ENCODE data around the gene FKBP1A.
"Not testable (repeated sequence)": the region's sequence is repeated elsewhere in the genome, so short reads cannot be mapped to it uniquely, and the experiment has no call there.

The FKBP1A gene

GRCh38 chr20:1363522-1363921 is 29.3 kb downstream of the FKBP1A start:
- DNase-seq (ENCODE audit: low read depth), result no peak

- no peak for DNase-seq (ENCODE audit: low read depth)
Measured at GRCh38 chr20:1362484-1362883, 30.4 kb downstream of the FKBP1A start.

GRCh38 chr20:1360094-1360846 is 32.6 kb downstream of the FKBP1A start:
- no peak for DNase-seq (ENCODE audit: low read depth)

GRCh38 chr20:1357921-1358671 is 34.8 kb downstream of the FKBP1A start:
- DNase-seq (ENCODE audit: low read depth), result no peak

GRCh38 chr20:1353956-1354355 is 38.9 kb downstream of the FKBP1A start:
- DNase-seq (ENCODE audit: low read depth), result no peak

- DNase-seq (ENCODE audit: low read depth), result no peak
Measured at GRCh38 chr20:1346315-1346969, 46.4 kb downstream of the FKBP1A start.

GRCh38 chr20:1345756-1346093 is 47.1 kb downstream of the FKBP1A start:
- no peak for DNase-seq (ENCODE audit: low read depth)

- no peak for DNase-seq (ENCODE audit: low read depth)
Measured at GRCh38 chr20:1345030-1345755, 47.7 kb downstream of the FKBP1A start.

GRCh38 chr20:1343446-1344124 is 49.3 kb downstream of the FKBP1A start:
- DNase-seq (ENCODE audit: low read depth), result not testable (repeated sequence)

- DNase-seq (ENCODE audit: low read depth), result no peak
Measured at GRCh38 chr20:1341561-1342265, 51.1 kb downstream of the FKBP1A start.

- DNase-seq (ENCODE audit: low read depth), result no peak
Measured at GRCh38 chr20:1338801-1339200, 54.1 kb downstream of the FKBP1A start.

GRCh38 chr20:1338096-1338495 is 54.8 kb downstream of the FKBP1A start:
- no peak for DNase-seq (ENCODE audit: low read depth)

- DNase-seq (ENCODE audit: low read depth), result no peak
Measured at GRCh38 chr20:1337441-1337840, 55.4 kb downstream of the FKBP1A start.

- DNase-seq (ENCODE audit: low read depth), result no peak
Measured at GRCh38 chr20:1336699-1337367, 56.0 kb downstream of the FKBP1A start.

- no peak for DNase-seq (ENCODE audit: low read depth)
Measured at GRCh38 chr20:1335961-1336698, 56.7 kb downstream of the FKBP1A start.

- DNase-seq (ENCODE audit: low read depth), result no peak
Measured at GRCh38 chr20:1334761-1335160, 58.1 kb downstream of the FKBP1A start.

- no peak for DNase-seq (ENCODE audit: low read depth)
Measured at GRCh38 chr20:1334370-1334731, 58.5 kb downstream of the FKBP1A start.

- DNase-seq (ENCODE audit: low read depth), result no peak
Measured at GRCh38 chr20:1333462-1334369, 59.1 kb downstream of the FKBP1A start.

- no peak for DNase-seq (ENCODE audit: low read depth)
Measured at GRCh38 chr20:1332749-1333300, 60.0 kb downstream of the FKBP1A start.
